Adrenal gland (tissue), 5 donors: ENCODE results near the gene BZW2.

Source experiments
- CTCF ChIP-seq, 6 experiments: fragments of 450-650 bp in 4 of 6; fragments of 200-600 bp in 2 of 6; sonication (generic) in 1 of 6; IDR thresholded peaks; 1 replicate in 5 of 6; 2 replicates in 1 of 6; pipeline versions ENCODE4 v1.5.1 to v1.8.0; 2016 to 2021; ENCODE audit warnings: antibody characterized with exemption in 6 of 6, mild to moderate bottlenecking in 2 of 6, moderate library complexity in 1 of 6
- POLR2A ChIP-seq, 2 donors: fragments of 450-650 bp; IDR thresholded peaks; one replicate each; pipeline ENCODE4 v1.6.1; 2017; ENCODE audit warnings: antibody characterized with exemption in 2 of 2, mild to moderate bottlenecking in 2 of 2, moderate library complexity in 1 of 2
- donor health status: DM: no; HTN: no; CAD: no.

GRCh38 chr7:16743236-16743635, 97.3 kb downstream of the BZW2 start:
- TF ChIP-seq POLR2A (IDR thresholded peaks at IDR 0.05) (no peak), CTCF (IDR thresholded peaks at IDR 0.05) (no peak)
